Breast epithelium (tissue), 3 donors: ENCODE results near the gene RRP8.

ENCODE experiments used
- CTCF ChIP-seq, 3 donors: fragments of 450-650 bp; IDR thresholded peaks; one replicate each; pipeline ENCODE4 v1.5.1; 2016 to 2017; ENCODE audit warnings: antibody characterized with exemption in 3 of 3, mild to moderate bottlenecking in 3 of 3, moderate library complexity in 3 of 3
- POLR2A ChIP-seq: fragments of 450-650 bp; IDR thresholded peaks from one replicate; pipeline ENCODE4 v1.6.1; 2016; ENCODE audit warnings: antibody characterized with exemption, mild to moderate bottlenecking, moderate library complexity

GRCh38 chr11:6646576-6646917, 43.1 kb upstream of the RRP8 start:
- TF ChIP-seq POLR2A, result no peak
- TF ChIP-seq CTCF (IDR thresholded peaks at IDR 0.05), result no peak
